BLaER1 (cell line): ENCODE results near the gene N4BP2L2.
A peak's percentile ranks its signal among the peaks of the same experiment; 100 is the strongest.

Experiments used
- H3K27ac ChIP-seq: shearing (Covaris generic); formaldehyde crosslinking; 2 replicates; pipeline ENCODE4 v1.8.1; 2022
- H3K27me3 ChIP-seq: shearing (Covaris generic); formaldehyde crosslinking; 2 replicates; pipeline ENCODE4 v1.8.1; 2022
- H3K36me3 ChIP-seq: shearing (Covaris generic); formaldehyde crosslinking; 2 replicates; pipeline ENCODE4 v1.8.1; 2022
- H3K4me1 ChIP-seq: shearing (Covaris generic); formaldehyde crosslinking; 2 replicates; pipeline ENCODE4 v1.8.1; 2022
- H3K4me2 ChIP-seq: shearing (Covaris generic); formaldehyde crosslinking; 2 replicates; pipeline ENCODE4 v1.8.1; 2022
- H3K4me3 ChIP-seq: shearing (Covaris generic); formaldehyde crosslinking; 2 replicates; pipeline ENCODE4 v1.8.1; 2022
- H3K9ac ChIP-seq: shearing (Covaris generic); formaldehyde crosslinking; 2 replicates; pipeline ENCODE4 v1.8.1; 2022
- H3K9me3 ChIP-seq: shearing (Covaris generic); formaldehyde crosslinking; 2 replicates; pipeline ENCODE4 v1.8.1; 2022
- H4K20me1 ChIP-seq: shearing (Covaris generic); formaldehyde crosslinking; 2 replicates; pipeline ENCODE4 v1.8.1; 2022
- Cebpa-rat ChIP-seq: shearing (Covaris generic); IDR thresholded peaks from 2 replicates; pipeline ENCODE4 v1.8.1; 2022

N4BP2L2 gene

GRCh38 chr13:32413284-32413683 lies 125.3 kb downstream of the N4BP2L2 start:
- peaks cover 5% of the 10 kb centered on the region for H3K9me3 ChIP-seq
- no peak for TF ChIP-seq Cebpa-rat
- no peak overlapping the region for H3K4me2 ChIP-seq
- H3K27ac ChIP-seq, result no peak overlapping the region
- H4K20me1 ChIP-seq, result peaks cover under 1% of the 10 kb centered on the region; the same call in 1 of the 2 replicates
- H3K4me3 ChIP-seq, result no peak overlapping the region
- H3K9ac ChIP-seq, result no peak overlapping the region
- H3K36me3 ChIP-seq, result peaks cover 7% of the 10 kb centered on the region
- H3K27me3 ChIP-seq, result no peaks in the 10 kb centered on the region
- peaks cover 20% of the 10 kb centered on the region for H3K4me1 ChIP-seq

GRCh38 chr13:32409561-32410421 lies 128.8 kb downstream of the N4BP2L2 start:
- H3K27me3 ChIP-seq, result no peaks in the 10 kb centered on the region
- peaks cover 4% of the 10 kb centered on the region; the same call in 1 of the 2 replicates for H4K20me1 ChIP-seq
- no peak overlapping the region for H3K9ac ChIP-seq
- H3K4me3 ChIP-seq, result no peak overlapping the region
- peak; percentile 81 for TF ChIP-seq Cebpa-rat
- peak overlapping the region; percentile 67 for H3K4me2 ChIP-seq
- H3K4me1 ChIP-seq, result peaks cover 25% of the 10 kb centered on the region
- peak overlapping the region; percentile 6 for H3K27ac ChIP-seq
- H3K9me3 ChIP-seq, result no peaks in the 10 kb centered on the region
- H3K36me3 ChIP-seq, result peaks cover 35% of the 10 kb centered on the region

GRCh38 chr13:32409001-32409313 lies 129.6 kb downstream of the N4BP2L2 start:
- TF ChIP-seq Cebpa-rat, result no peak
- Histone ChIP-seq H3K4me2 (peak overlapping the region; percentile 67), H3K27ac (peak overlapping the region; percentile 6), H3K4me3 (no peak overlapping the region), H3K4me1 (peaks cover 25% of the 10 kb centered on the region), H4K20me1 (peaks cover 4% of the 10 kb centered on the region; the same call in 1 of the 2 replicates), H3K9ac (no peak overlapping the region), H3K27me3 (no peaks in the 10 kb centered on the region), H3K9me3 (no peaks in the 10 kb centered on the region), H3K36me3 (peaks cover 43% of the 10 kb centered on the region)

GRCh38 chr13:32408296-32409000 lies 130.1 kb downstream of the N4BP2L2 start:
- no peak for TF ChIP-seq Cebpa-rat
- H3K36me3 ChIP-seq, result peaks cover 49% of the 10 kb centered on the region
- no peaks in the 10 kb centered on the region for H3K27me3 ChIP-seq
- H3K9ac ChIP-seq, result no peak overlapping the region
- peaks cover 25% of the 10 kb centered on the region for H3K4me1 ChIP-seq
- peak overlapping the region; percentile 6; the same call in 1 of the 2 replicates for H3K27ac ChIP-seq
- H3K4me2 ChIP-seq, result peak overlapping the region; percentile 67
- no peaks in the 10 kb centered on the region for H3K9me3 ChIP-seq
- H3K4me3 ChIP-seq, result no peak overlapping the region
- peaks cover 4% of the 10 kb centered on the region; the same call in 1 of the 2 replicates for H4K20me1 ChIP-seq

- TF ChIP-seq Cebpa-rat, result no peak
- Histone ChIP-seq H4K20me1 (peaks cover 4% of the 10 kb centered on the region; the same call in 1 of the 2 replicates), H3K4me3 (no peak overlapping the region), H3K9me3 (no peaks in the 10 kb centered on the region), H3K4me2 (no peak overlapping the region), H3K9ac (no peak overlapping the region), H3K27ac (no peak overlapping the region), H3K27me3 (no peaks in the 10 kb centered on the region), H3K36me3 (peaks cover 55% of the 10 kb centered on the region), H3K4me1 (peaks cover 25% of the 10 kb centered on the region)
Measured at GRCh38 chr13:32407854-32408253, 130.7 kb downstream of the N4BP2L2 start.

- no peak overlapping the region for H3K27ac ChIP-seq
- peaks cover 2% of the 10 kb centered on the region; the same call in 1 of the 2 replicates for H4K20me1 ChIP-seq
- H3K4me3 ChIP-seq, result no peak overlapping the region
- H3K9me3 ChIP-seq, result no peaks in the 10 kb centered on the region
- TF ChIP-seq Cebpa-rat, result no peak
- H3K4me2 ChIP-seq, result no peak overlapping the region
- H3K36me3 ChIP-seq, result peaks cover 85% of the 10 kb centered on the region
- H3K9ac ChIP-seq, result no peak overlapping the region
- H3K4me1 ChIP-seq, result peaks cover 3% of the 10 kb centered on the region; the same call in 1 of the 2 replicates
- no peaks in the 10 kb centered on the region for H3K27me3 ChIP-seq
Measured at GRCh38 chr13:32403108-32403507, 135.5 kb downstream of the N4BP2L2 start.

GRCh38 chr13:32391101-32391619 lies 147.4 kb downstream of the N4BP2L2 start:
- H4K20me1 ChIP-seq, result no peaks in the 10 kb centered on the region
- H3K9me3 ChIP-seq, result no peaks in the 10 kb centered on the region
- H3K36me3 ChIP-seq, result peaks cover 38% of the 10 kb centered on the region
- peaks cover 12% of the 10 kb centered on the region for H3K4me1 ChIP-seq
- no peak overlapping the region for H3K27ac ChIP-seq
- no peak overlapping the region for H3K4me3 ChIP-seq
- no peak overlapping the region for H3K4me2 ChIP-seq
- TF ChIP-seq Cebpa-rat, result no peak
- H3K27me3 ChIP-seq, result no peaks in the 10 kb centered on the region
- H3K9ac ChIP-seq, result no peak overlapping the region

- peaks cover 32% of the 10 kb centered on the region; the same call in 1 of the 2 replicates for H3K36me3 ChIP-seq
Measured at GRCh38 chr13:32390484-32390883, 148.1 kb downstream of the N4BP2L2 start.

GRCh38 chr13:32390048-32390447 lies 148.5 kb downstream of the N4BP2L2 start:
- H3K27me3 ChIP-seq, result no peaks in the 10 kb centered on the region
- H3K27ac ChIP-seq, result no peak overlapping the region; the same call in 1 of the 2 replicates
- H3K4me2 ChIP-seq, result peak overlapping the region; percentile 31; the same call in 1 of the 2 replicates
- H3K9me3 ChIP-seq, result no peaks in the 10 kb centered on the region
- no peak for TF ChIP-seq Cebpa-rat
- peaks cover 12% of the 10 kb centered on the region for H3K4me1 ChIP-seq
- H4K20me1 ChIP-seq, result no peaks in the 10 kb centered on the region
- peaks cover 34% of the 10 kb centered on the region for H3K36me3 ChIP-seq
- no peak overlapping the region for H3K4me3 ChIP-seq
- H3K9ac ChIP-seq, result no peak overlapping the region

More at GRCh38 chr13:32390484-32390883, 148.1 kb downstream of the N4BP2L2 start:
- no peak overlapping the region for H3K27ac ChIP-seq
- H3K4me2 ChIP-seq, result no peak overlapping the region; the same call in 1 of the 2 replicates
- H3K4me1 ChIP-seq, result peaks cover 12% of the 10 kb centered on the region
- H3K9me3 ChIP-seq, result no peaks in the 10 kb centered on the region
- no peak overlapping the region for H3K4me3 ChIP-seq
- no peaks in the 10 kb centered on the region for H4K20me1 ChIP-seq
- H3K9ac ChIP-seq, result no peak overlapping the region
- no peak for TF ChIP-seq Cebpa-rat
- no peaks in the 10 kb centered on the region for H3K27me3 ChIP-seq
